Fibroblast of skin of left quadriceps (primary cell): ENCODE data around the gene PTPN2.

Experiments used
- DNase-seq, 2 experiments: peaks; one replicate each; pipeline ENCODE4 v3.0.0-alpha.2; 2013; ENCODE audit warnings: low read depth in 2 of 2

The PTPN2 gene

DNA sequence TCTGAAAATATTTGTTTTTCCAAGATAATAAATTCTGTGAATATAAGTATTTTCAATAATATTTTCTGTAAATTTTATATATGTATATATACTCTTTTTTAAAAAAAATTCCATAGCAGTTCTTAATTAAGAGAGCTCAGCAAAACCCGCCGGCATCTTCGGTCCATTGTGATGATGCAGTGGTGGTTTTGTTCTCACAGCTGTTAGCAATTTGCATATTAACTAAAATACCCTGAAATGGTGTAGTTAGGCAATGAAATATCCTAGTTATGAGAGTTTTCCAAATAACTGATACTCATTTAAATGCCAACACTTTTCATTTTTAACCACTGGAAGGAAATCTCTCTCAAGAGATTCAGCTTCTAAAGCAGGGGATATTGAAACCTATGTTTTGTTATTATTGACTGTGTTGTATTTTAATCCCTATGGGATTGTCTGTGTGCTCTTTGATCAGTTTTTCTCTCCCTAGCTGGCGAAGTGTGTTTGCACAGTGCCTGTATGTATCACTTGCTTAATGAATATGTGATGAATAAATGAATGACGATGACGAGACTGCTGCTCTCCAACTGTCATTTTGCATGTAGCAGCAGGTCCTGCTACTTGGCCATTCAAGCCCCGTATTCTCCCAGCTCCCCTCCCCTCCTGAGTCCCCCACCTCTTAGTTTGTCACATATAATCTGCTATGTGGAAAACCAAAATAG is 138.8 kb downstream of the PTPN2 start:
- DNase-seq: peak; percentile 73 to 74

DNA sequence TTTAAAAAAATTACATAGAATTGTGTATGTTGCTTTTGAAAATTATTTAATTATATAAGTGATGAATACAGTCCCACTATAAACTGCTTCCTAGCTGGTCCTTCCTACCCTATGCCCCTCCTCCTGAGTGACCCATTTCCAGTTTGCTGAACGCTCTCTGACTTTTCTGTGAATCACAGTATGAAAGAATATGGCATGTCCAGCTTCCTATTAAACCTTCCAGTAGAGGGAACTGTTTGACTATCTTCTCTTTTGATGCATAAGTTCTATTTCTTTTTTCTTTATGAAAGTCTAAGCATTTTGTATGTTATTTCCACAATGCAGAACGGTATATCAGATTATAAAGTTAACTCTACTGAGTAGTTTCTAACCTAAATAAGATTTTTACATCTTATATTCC is 139.9 kb downstream of the PTPN2 start:
- DNase-seq: peak; percentile 44 to 46

DNA sequence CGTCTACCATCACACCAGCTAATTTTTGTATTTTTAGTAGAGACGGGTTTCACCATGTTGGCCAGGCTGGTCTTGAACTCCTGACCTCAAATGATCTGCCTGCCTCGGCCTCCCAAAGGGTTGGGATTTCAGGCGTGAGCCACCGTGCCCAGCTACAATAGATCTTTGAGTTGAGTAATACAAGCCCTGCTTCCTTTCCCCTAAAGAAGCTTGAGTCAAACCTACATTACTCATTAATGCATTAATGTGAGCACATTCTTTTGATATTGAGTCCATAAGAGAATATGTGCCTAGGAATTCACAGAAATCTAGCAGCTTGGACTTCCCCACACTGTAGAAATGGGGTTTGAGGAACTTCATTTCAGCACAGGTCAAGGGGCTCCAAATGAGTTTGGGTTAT is 141.6 kb downstream of the PTPN2 start:
- peak; percentile 54 to 65 for DNase-seq
